Natural killer cell (primary cell): ENCODE data around the gene TK2. TPM values are rescaled to one million over a fixed set of nuclear protein-coding genes. Genes with fewer than 3 reads are reported as not detected.

Experiments
- ATAC-seq, 3 donors: fragments of 150-1000 bp in 2 of 3; fragments of 200-7000 bp in 1 of 3; cut with Tn5 transposase; 1 replicate in 1 of 3; 2 replicates in 2 of 3; pipeline ENCODE4 v1.10.0; 2021; ENCODE audit warnings: mild to moderate bottlenecking in 2 of 3, moderate library complexity in 2 of 3
- DNase-seq, 2 donors: peaks; one replicate each; pipeline versions ENCODE4 v3.0.0 to v3.0.0-alpha.2; 2013 to 2021; ENCODE audit warnings: mixed read lengths in 1 of 2
- H3K27ac ChIP-seq: one replicate; pipeline ENCODE4 v1.5.1; 2013; ENCODE audit warnings: mild to moderate bottlenecking, low read length
- H3K27me3 ChIP-seq: one replicate; pipeline ENCODE4 v1.6.1; 2013; ENCODE audit warnings: low read length; ENCODE audit not compliant: control insufficient read depth, insufficient read depth
- H3K36me3 ChIP-seq: one replicate; pipeline ENCODE4 v1.6.1; 2013; ENCODE audit warnings: low read length; ENCODE audit not compliant: control insufficient read depth, insufficient read depth
- H3K4me1 ChIP-seq: one replicate; pipeline ENCODE4 v1.6.1; 2013; ENCODE audit warnings: low read length; ENCODE audit not compliant: control insufficient read depth, insufficient read depth
- H3K4me3 ChIP-seq: one replicate; pipeline ENCODE4 v1.5.1; 2013; ENCODE audit warnings: low read length
- H3K9me3 ChIP-seq: one replicate; pipeline ENCODE4 v1.6.1; 2013; ENCODE audit warnings: low read length; ENCODE audit not compliant: control insufficient read depth, insufficient read depth
- H3K27ac Mint-ChIP-seq, 2 donors: one replicate each; pipeline ENCODE4 v1.8.0; 2022; ENCODE audit warnings: mild to moderate bottlenecking in 2 of 2, mixed read lengths in 2 of 2, moderate library complexity in 1 of 2
- H3K27me3 Mint-ChIP-seq, 2 donors: one replicate each; pipeline ENCODE4 v1.8.0; 2022; ENCODE audit warnings: low read depth in 2 of 2, mixed read lengths in 2 of 2
- H3K36me3 Mint-ChIP-seq: one replicate; pipeline ENCODE4 v1.8.0; 2022; ENCODE audit warnings: mixed read lengths
- H3K4me1 Mint-ChIP-seq, 2 donors: one replicate each; pipeline ENCODE4 v1.8.0; 2022; ENCODE audit warnings: mixed read lengths in 2 of 2
- H3K4me3 Mint-ChIP-seq: one replicate; pipeline ENCODE4 v1.8.0; 2022; ENCODE audit warnings: mild to moderate bottlenecking, moderate library complexity, mixed read lengths
- H3K9me3 Mint-ChIP-seq, 2 donors: one replicate each; pipeline ENCODE4 v1.8.0; 2022; ENCODE audit warnings: mixed read lengths in 2 of 2
- CTCF ChIP-seq: fragments of 200-600 bp; IDR thresholded peaks from one replicate; pipeline ENCODE4 v1.8.0; 2022; ENCODE audit warnings: antibody characterized with exemption
- WGBS: methylation state at CpG from one replicate; pipeline ENCODE4 v1.1.7; 2013; ENCODE audit warnings: missing lambda C conversion rate; ENCODE audit not compliant: insufficient coverage; 5-methylcytosine and 5-hydroxymethylcytosine counted together
- intact Hi-C: fragments of 100-400 bp; cut with micrococcal nuclease; formaldehyde crosslinking; loops from one replicate; pipeline ENCODE4 v1.14.2; 2022
- total RNA-seq, 4 donors: library from RNA; stranded (reverse); fragments of 120-200 nt in 1 of 4; gene quantifications; one replicate each; pipeline versions ENCODE4 v1.2.3 to v1.2.4, GENCODE V29; 2013 to 2022

TK2 gene
- total RNA-seq, 3 donors from 2014 or later (not counting 1 experiment from before 2014, with no cell fraction given) = 18.8 to 25.8 (median 25.1) TPM

GRCh38 chr16:66522816-66523590 lies 26.9 kb downstream of the TK2 start:
- peak overlapping the region; percentile 87 for H3K27ac ChIP-seq
- Mint-ChIP-seq H3K4me1 (peaks cover 66 to 72% of the 10 kb centered on the region in 2 donors), H3K9me3 (no peaks in the 10 kb centered on the region), H3K4me3 (peak overlapping the region; percentile 76), H3K36me3 (no peaks in the 10 kb centered on the region), H3K27me3 (no peaks in the 10 kb centered on the region), H3K27ac (peak overlapping the region; percentile 91 to 99)
- H3K36me3 ChIP-seq = no peaks in the 10 kb centered on the region
- no peak for DNase-seq
- H3K4me3 ChIP-seq = no peak overlapping the region
- no peaks in the 10 kb centered on the region for H3K9me3 ChIP-seq
- no peak for TF ChIP-seq CTCF
- no peak for ATAC-seq
- H3K27me3 ChIP-seq = no peaks in the 10 kb centered on the region
- intact Hi-C loops = no loop called here
- H3K4me1 ChIP-seq = peaks cover 90% of the 10 kb centered on the region
- WGBS = 79% methylated on average over 11 of the region's 11 CpGs

- peaks cover 74 to 80% of the 10 kb centered on the region in 2 donors for H3K4me1 Mint-ChIP-seq
- H3K4me3 Mint-ChIP-seq = peak overlapping the region; percentile 76
- DNase-seq = peak; percentile 70 to 86
- no peak overlapping the region for H3K4me3 ChIP-seq
- whole genome bisulfite sequencing = 26% methylated on average over 17 of the region's 17 CpGs
- intact Hi-C loops = no loop called here
- no peaks in the 10 kb centered on the region for H3K27me3 ChIP-seq
- H3K27ac ChIP-seq = peak overlapping the region; percentile 87
- no peaks in the 10 kb centered on the region for H3K9me3 ChIP-seq
- TF ChIP-seq CTCF = no peak
- no peaks in the 10 kb centered on the region for H3K27me3 Mint-ChIP-seq
- H3K36me3 Mint-ChIP-seq = no peaks in the 10 kb centered on the region
- H3K36me3 ChIP-seq = no peaks in the 10 kb centered on the region
- peaks cover 96% of the 10 kb centered on the region for H3K4me1 ChIP-seq
- no peaks in the 10 kb centered on the region for H3K9me3 Mint-ChIP-seq
- H3K27ac Mint-ChIP-seq = peak overlapping the region; percentile 91 to 99
- peak; percentile 65 to 75 (median 75) for ATAC-seq
Measured at GRCh38 chr16:66521951-66522771, 27.8 kb downstream of the TK2 start.

GRCh38 chr16:66521252-66521713 lies 28.6 kb downstream of the TK2 start:
- H3K4me1 Mint-ChIP-seq = peaks cover 82 to 89% of the 10 kb centered on the region in 2 donors

More at GRCh38 chr16:66521252-66521713, 28.6 kb downstream of the TK2 start:
- Mint-ChIP-seq H3K4me3 (peak overlapping the region; percentile 76), H3K27ac (peak overlapping the region; percentile 91 to 99), H3K27me3 (no peaks in the 10 kb centered on the region), H3K9me3 (no peaks in the 10 kb centered on the region), H3K36me3 (no peaks in the 10 kb centered on the region)
- Histone ChIP-seq H3K36me3 (no peaks in the 10 kb centered on the region), H3K4me3 (no peak overlapping the region), H3K4me1 (peaks cover 96% of the 10 kb centered on the region), H3K9me3 (no peaks in the 10 kb centered on the region), H3K27me3 (no peaks in the 10 kb centered on the region), H3K27ac (peak overlapping the region; percentile 87)
- 85% methylated on average over 4 of the region's 5 CpGs for WGBS
- no peak for TF ChIP-seq CTCF
- DNase-seq = no peak
- ATAC-seq = no peak
- intact Hi-C loops = no loop called here
